OCI-LY3 (cell line): ENCODE measurements around the gene PAM.

Experiments used
- EZH2phosphoT487 ChIP-seq: fragments of 200-600 bp; shearing (Covaris generic); IDR thresholded peaks from 2 replicates; pipeline ENCODE4 v1.6.1; 2018; ENCODE audit warnings: antibody characterized with exemption, mixed run types, low read depth
- TF ChIP-seq, protein P1 (sequence below): fragments of 200-600, 300-600 bp; sonication (generic); IDR thresholded peaks from 2 replicates; pipeline ENCODE4 v1.5.1; 2014; ENCODE audit warnings: antibody characterized with exemption, low read length, low read depth

DNA sequence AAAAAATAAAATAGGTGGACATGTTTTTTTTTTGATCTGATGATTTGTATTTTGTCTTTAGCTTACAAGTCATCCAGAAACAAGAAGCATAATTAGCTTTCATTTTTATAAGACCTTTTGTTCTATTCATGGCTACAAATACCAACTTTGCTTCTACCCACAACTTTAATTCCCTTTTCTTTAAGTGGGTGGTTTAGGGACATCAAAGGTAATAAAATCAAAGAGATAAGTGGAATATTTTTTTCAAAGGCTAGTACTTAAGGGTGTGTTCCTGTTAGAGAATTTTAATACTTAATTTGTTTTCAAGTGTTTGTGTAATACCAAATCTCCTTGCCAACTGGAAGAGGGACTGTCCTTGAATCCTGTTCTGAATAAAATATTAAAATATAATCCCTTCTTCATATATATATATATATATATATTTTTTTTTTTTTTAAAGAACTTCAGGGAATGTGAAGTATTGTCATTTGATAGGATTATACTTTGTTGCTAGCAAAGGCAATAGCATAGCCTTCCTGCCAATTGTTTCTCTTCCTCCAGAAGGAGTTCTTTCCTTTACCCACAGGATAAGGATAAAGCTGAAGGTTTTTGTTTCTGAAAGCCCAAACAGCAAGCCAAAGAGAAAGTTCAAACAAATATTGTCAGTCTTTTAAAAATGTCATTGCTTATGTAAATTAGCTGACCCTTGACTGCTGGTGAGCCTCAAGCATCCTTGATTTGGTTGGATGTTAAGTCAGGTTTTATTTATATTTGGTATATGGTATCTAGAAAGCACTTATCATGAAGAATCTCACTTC is 108.9 kb downstream of the PAM start:
- TF ChIP-seq, protein P1, sequence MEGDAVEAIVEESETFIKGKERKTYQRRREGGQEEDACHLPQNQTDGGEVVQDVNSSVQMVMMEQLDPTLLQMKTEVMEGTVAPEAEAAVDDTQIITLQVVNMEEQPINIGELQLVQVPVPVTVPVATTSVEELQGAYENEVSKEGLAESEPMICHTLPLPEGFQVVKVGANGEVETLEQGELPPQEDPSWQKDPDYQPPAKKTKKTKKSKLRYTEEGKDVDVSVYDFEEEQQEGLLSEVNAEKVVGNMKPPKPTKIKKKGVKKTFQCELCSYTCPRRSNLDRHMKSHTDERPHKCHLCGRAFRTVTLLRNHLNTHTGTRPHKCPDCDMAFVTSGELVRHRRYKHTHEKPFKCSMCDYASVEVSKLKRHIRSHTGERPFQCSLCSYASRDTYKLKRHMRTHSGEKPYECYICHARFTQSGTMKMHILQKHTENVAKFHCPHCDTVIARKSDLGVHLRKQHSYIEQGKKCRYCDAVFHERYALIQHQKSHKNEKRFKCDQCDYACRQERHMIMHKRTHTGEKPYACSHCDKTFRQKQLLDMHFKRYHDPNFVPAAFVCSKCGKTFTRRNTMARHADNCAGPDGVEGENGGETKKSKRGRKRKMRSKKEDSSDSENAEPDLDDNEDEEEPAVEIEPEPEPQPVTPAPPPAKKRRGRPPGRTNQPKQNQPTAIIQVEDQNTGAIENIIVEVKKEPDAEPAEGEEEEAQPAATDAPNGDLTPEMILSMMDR: no peak
- TF ChIP-seq EZH2phosphoT487: no peak
